SK-N-SH (cell line): ENCODE data around the gene FYTTD1. TPM values are rescaled to one million over a fixed set of nuclear protein-coding genes. Genes with fewer than 3 reads are reported as not detected.

Experiments used
- CTCF ChIA-PET: fragments of 300-600, 350-600 bp; formaldehyde crosslinking; extraction: SDS; loops from one replicate; lab custom pipeline; 2021; lab: Yijun Ruan, JAX
- POLR2A ChIA-PET: fragments of 350-600 bp; sonication (Branson Sonifier 250); formaldehyde crosslinking; extraction: SDS; loops from one replicate; lab custom pipeline; 2020; ENCODE audit warnings: antibody characterized with exemption, inconsistent platforms; lab: Yijun Ruan, JAX
- DNase-seq: peaks from one replicate; pipeline ENCODE4 v3.0.0; 2012
- H2AFZ ChIP-seq: fragments of 200-600 bp; sonication (generic); 2 replicates; pipeline ENCODE4 v1.8.1; 2016; ENCODE audit warnings: antibody characterized with exemption, mild to moderate bottlenecking, low read depth
- H3F3A ChIP-seq: fragments of 200-600 bp; sonication (generic); replicated peaks from 2 replicates; pipeline ENCODE3; 2016; ENCODE audit warnings: antibody characterized with exemption, mild to moderate bottlenecking; ENCODE audit not compliant: insufficient read depth
- H3K27ac ChIP-seq, 2 experiments: fragments of 200-500 bp in 1 of 2; fragments of 200-600 bp in 1 of 2; sonication (Bioruptor generic) in 1 of 2; sonication (generic), shearing (Covaris generic) in 1 of 2; 2 replicates each; pipeline versions ENCODE4 v1.5.1 to v1.6.1; 2014 to 2016; ENCODE audit warnings: low read depth in 2 of 2, inconsistent platforms in 1 of 2, low read length in 1 of 2, mild to moderate bottlenecking in 1 of 2, mixed read lengths in 1 of 2
- H3K27me3 ChIP-seq: fragments of 200-600 bp; sonication (generic), shearing (Covaris generic); 2 replicates; pipeline ENCODE4 v1.6.1; 2016; ENCODE audit warnings: mixed run types; ENCODE audit not compliant: insufficient read depth
- H3K36me3 ChIP-seq, 2 experiments: fragments of 200-500 bp in 1 of 2; fragments of 200-600 bp in 1 of 2; sonication (Bioruptor generic) in 1 of 2; sonication (generic) in 1 of 2; replicated peaks in 1 of 2; 2 replicates each; pipeline versions ENCODE3 to v1.5.1; 2014 to 2016; ENCODE audit warnings: low read length in 1 of 2, mild to moderate bottlenecking in 1 of 2; ENCODE audit not compliant: insufficient read depth in 2 of 2, control insufficient read depth in 1 of 2
- H3K4me1 ChIP-seq, 2 experiments: fragments of 200-500 bp in 1 of 2; fragments of 200-600 bp in 1 of 2; sonication (Bioruptor generic) in 1 of 2; sonication (generic), shearing (Covaris generic) in 1 of 2; 2 replicates each; pipeline versions ENCODE4 v1.5.1 to v1.6.1; 2014 to 2016; ENCODE audit warnings: low read depth in 1 of 2, low read length in 1 of 2, mixed run types in 1 of 2; ENCODE audit not compliant: insufficient read depth in 2 of 2, control insufficient read depth in 1 of 2
- H3K4me2 ChIP-seq: fragments of 200-600 bp; sonication (generic), shearing (Covaris generic); 2 replicates; pipeline ENCODE4 v1.6.1; 2017; ENCODE audit warnings: mixed run types
- H3K4me3 ChIP-seq, 2 experiments: fragments of 200-500 bp in 1 of 2; fragments of 200-600 bp in 1 of 2; sonication (Bioruptor generic) in 1 of 2; sonication (generic), shearing (Covaris generic) in 1 of 2; 2 replicates each; pipeline versions ENCODE4 v1.5.1 to v1.8.1; 2014 to 2016; ENCODE audit warnings: low read depth in 2 of 2, inconsistent platforms in 1 of 2, low read length in 1 of 2, mild to moderate bottlenecking in 1 of 2, mixed read lengths in 1 of 2, moderate library complexity in 1 of 2
- H3K79me2 ChIP-seq: fragments of 200-600 bp; sonication (generic); 2 replicates; pipeline ENCODE4 v1.8.1; 2017; ENCODE audit warnings: mild to moderate bottlenecking; ENCODE audit not compliant: insufficient read depth
- H3K9ac ChIP-seq: fragments of 200-600 bp; sonication (generic); 2 replicates; pipeline ENCODE4 v1.6.1; 2017; ENCODE audit warnings: mixed run types
- H3K9me2 ChIP-seq: fragments of 200-600 bp; sonication (generic); 2 replicates; pipeline ENCODE4 v1.6.1; 2017; ENCODE audit warnings: mixed run types
- H3K9me3 ChIP-seq: fragments of 200-600 bp; sonication (generic); 2 replicates; pipeline ENCODE4 v1.6.1; 2017; ENCODE audit warnings: mixed run types, mild to moderate bottlenecking, moderate library complexity
- H4K20me1 ChIP-seq: fragments of 200-600 bp; sonication (generic); 2 replicates; pipeline ENCODE4 v1.6.1; 2017; ENCODE audit warnings: mild to moderate bottlenecking, mixed run types; ENCODE audit not compliant: insufficient read depth
- CHD2 ChIP-seq: fragments of 150-350 bp; IDR thresholded peaks from 2 replicates; pipeline ENCODE4 v1.6.1; 2018; ENCODE audit warnings: low read length; ENCODE audit not compliant: partially characterized antibody
- CTCF ChIP-seq: fragments of 200-600 bp; sonication (generic); IDR thresholded peaks from 2 replicates; pipeline ENCODE4 v1.6.1; 2017; ENCODE audit warnings: antibody characterized with exemption, mild to moderate bottlenecking, moderate library complexity
- ELF1 ChIP-seq: IDR thresholded peaks from 2 replicates; pipeline ENCODE4 v1.4.0; 2012
- EZH2phosphoT487 ChIP-seq: fragments of 200-600 bp; sonication (generic); IDR thresholded peaks from 2 replicates; pipeline ENCODE4 v1.6.1; 2017; ENCODE audit warnings: low read depth, mixed run types, mild to moderate bottlenecking, antibody characterized with exemption, moderate library complexity, borderline replicate concordance
- FOSL2 ChIP-seq: IDR thresholded peaks from 2 replicates; pipeline ENCODE4 v1.4.0; 2012; ENCODE audit warnings: low read depth, mild to moderate bottlenecking, moderate library complexity, borderline replicate concordance
- FOXJ3 ChIP-seq: sonication (generic); formaldehyde crosslinking; IDR thresholded peaks from 2 replicates; pipeline ENCODE4 v1.5.1; 2020; ENCODE audit warnings: mild to moderate bottlenecking, missing genetic modification reagents
- GABPA ChIP-seq: IDR thresholded peaks from 2 replicates; pipeline ENCODE4 v1.4.0; 2012; ENCODE audit warnings: low read depth, mild to moderate bottlenecking
- GATA2 ChIP-seq: sonication (generic); formaldehyde crosslinking; IDR thresholded peaks from 2 replicates; pipeline ENCODE4 v1.5.0; 2020; ENCODE audit warnings: mild to moderate bottlenecking, missing genetic modification reagents
- JUND ChIP-seq: IDR thresholded peaks from 2 replicates; pipeline ENCODE4 v1.4.0; 2012
- MAX ChIP-seq: IDR thresholded peaks from 2 replicates; pipeline ENCODE4 v1.4.0; 2012; ENCODE audit warnings: low read depth
- MXI1 ChIP-seq: IDR thresholded peaks from 2 replicates; pipeline ENCODE4 v1.6.1; 2012; ENCODE audit warnings: mild to moderate bottlenecking, low read depth, low read length, improper control_type of control experiment
- RAD21 ChIP-seq: IDR thresholded peaks from 2 replicates; pipeline ENCODE4 v1.6.1; 2012; ENCODE audit warnings: mild to moderate bottlenecking, low read length
- RCOR1 ChIP-seq: fragments of 150-350 bp; IDR thresholded peaks from 2 replicates; pipeline ENCODE4 v1.6.1; 2017; ENCODE audit warnings: antibody characterized with exemption, low read length
- REST ChIP-seq: IDR thresholded peaks from 2 replicates; pipeline ENCODE4 v1.6.1; 2012; ENCODE audit warnings: mild to moderate bottlenecking, low read depth, low read length, moderate library complexity
- SIN3A ChIP-seq: IDR thresholded peaks from 2 replicates; pipeline ENCODE4 v1.6.1; 2012; ENCODE audit warnings: low read depth, mild to moderate bottlenecking, low read length, moderate library complexity, borderline replicate concordance
- SMC3 ChIP-seq: IDR thresholded peaks from 2 replicates; pipeline ENCODE4 v1.6.1; 2012; ENCODE audit warnings: low read depth, low read length, improper control_type of control experiment
- TAF1 ChIP-seq: IDR thresholded peaks from 2 replicates; pipeline ENCODE4 v1.6.1; 2012; ENCODE audit warnings: low read depth, mild to moderate bottlenecking, low read length, moderate library complexity, borderline replicate concordance
- TCF12 ChIP-seq: IDR thresholded peaks from 2 replicates; pipeline ENCODE4 v1.4.0; 2012
- TEAD4 ChIP-seq: IDR thresholded peaks from 2 replicates; pipeline ENCODE4 v1.4.0; 2012; ENCODE audit warnings: mild to moderate bottlenecking, borderline replicate concordance; ENCODE audit not compliant: insufficient read depth
- YY1 ChIP-seq: IDR thresholded peaks from 2 replicates; pipeline ENCODE4 v1.4.0; 2012; ENCODE audit warnings: low read depth, mild to moderate bottlenecking
- WGBS: methylation state at CpG from one replicate; pipeline ENCODE4 v1.1.6; 2017; ENCODE audit warnings: low lambda C conversion rate; 5-methylcytosine and 5-hydroxymethylcytosine counted together
- polyA plus RNA-seq, 3 experiments: library from polyadenylated mRNA; depleted of rRNA; stranded (reverse); fragments of >200 nt; gene quantifications; 2 replicates each; pipeline ENCODE4 v1.2.3, GENCODE V29; 2012

The FYTTD1 gene
- polyA plus RNA-seq, 1 of the 3 experiments (the other 2 are of a cell fraction), result 14.7 TPM

GRCh38 chr3:197775317-197775716, 25.6 kb downstream of the FYTTD1 start:
- H4K20me1 ChIP-seq, result no peaks in the 10 kb centered on the region
- H3K4me3 ChIP-seq, result no peak overlapping the region
- no peak overlapping the region for H3K27ac ChIP-seq
- H3K9me3 ChIP-seq, result no peaks in the 10 kb centered on the region
- no peak overlapping the region for H2AFZ ChIP-seq
- peaks cover 53 to 76% of the 10 kb centered on the region in 2 experiments for H3K36me3 ChIP-seq
- ChIA-PET POLR2A (no interaction called here), CTCF (interaction anchor here (0.6 kb wide), 1 partner anchor 53 kb away, joined by 3 read pairs; no protein-coding TSS in a partner anchor)
- H3K9me2 ChIP-seq, result no peaks in the 10 kb centered on the region
- no peaks in the 10 kb centered on the region for H3F3A ChIP-seq
- H3K4me1 ChIP-seq, result no peaks in the 10 kb centered on the region
- no peaks in the 10 kb centered on the region for H3K79me2 ChIP-seq
- DNase-seq, result no peak
- H3K9ac ChIP-seq, result no peak overlapping the region
- no peak overlapping the region for H3K4me2 ChIP-seq
- no peaks in the 10 kb centered on the region for H3K27me3 ChIP-seq
- TF ChIP-seq GABPA, result no peak
- TF ChIP-seq TEAD4, result no peak
- no peak for TF ChIP-seq YY1
- TF ChIP-seq CHD2, result no peak
- TF ChIP-seq MAX, result no peak
- TF ChIP-seq JUND, result no peak
- TF ChIP-seq MXI1, result no peak
- no peak for TF ChIP-seq EZH2phosphoT487
- no peak for TF ChIP-seq SMC3
- TF ChIP-seq TCF12, result no peak
- TF ChIP-seq FOSL2, result no peak
- TF ChIP-seq ELF1, result no peak
- no peak for TF ChIP-seq REST
- TF ChIP-seq RAD21, result no peak
- no peak for TF ChIP-seq RCOR1
- TF ChIP-seq TAF1, result no peak
- TF ChIP-seq SIN3A, result no peak
- no peak for TF ChIP-seq GATA2 (CRISPR knock-in tag)
- TF ChIP-seq CTCF, result no peak
- no peak for TF ChIP-seq FOXJ3
- WGBS, result 93% methylated on average over 7 of the region's 7 CpGs
